IMR-90 (cell line): ENCODE data around the gene PRKRA. TPM values are rescaled to one million over a fixed set of nuclear protein-coding genes. Genes with fewer than 3 reads are reported as not detected.

ENCODE experiments used
- ATAC-seq: fragments of 200-7000 bp; cut with Tn5 transposase; 2 replicates; pipeline ENCODE4 v1.9.1; 2020; ENCODE audit warnings: low read depth, mild to moderate bottlenecking, moderate library complexity
- BruUV-seq: library from RNA; stranded (reverse); fragments of 400-500 nt; replicated peaks from 2 replicates; lab custom pipeline; 2021; lab: Mats Ljungman, UMichigan
- CTCF ChIA-PET: fragments of 300-600 bp; formaldehyde crosslinking; extraction: SDS; loops from one replicate; lab custom pipeline; 2021; ENCODE audit warnings: antibody characterized with exemption; lab: Yijun Ruan, JAX
- POLR2A ChIA-PET: fragments of 300-600 bp; sonication (Branson Sonifier 250); formaldehyde crosslinking; loops from one replicate; lab custom pipeline; 2022; ENCODE audit warnings: antibody characterized with exemption; ENCODE audit not compliant: unreplicated experiment; lab: Charles Lee
- DNase-seq: peaks from one replicate; pipeline ENCODE4 v3.0.0; 2013
- H2AFZ ChIP-seq: replicated peaks from 2 replicates; pipeline ENCODE3; 2013; ENCODE audit warnings: low read length, mild to moderate bottlenecking; ENCODE audit not compliant: poor library complexity
- H2AK5ac ChIP-seq: 2 replicates; pipeline ENCODE4 v1.6.1; 2013; ENCODE audit warnings: low read depth, low read length, inconsistent platforms
- H2AK9ac ChIP-seq: replicated peaks from 2 replicates; pipeline ENCODE3; 2013; ENCODE audit warnings: mild to moderate bottlenecking, low read depth, low read length, moderate library complexity; ENCODE audit not compliant: poor library complexity
- H2BK120ac ChIP-seq: 2 replicates; pipeline ENCODE4 v1.6.1; 2013; ENCODE audit warnings: low read depth, low read length, inconsistent platforms
- H2BK15ac ChIP-seq: 3 replicates; pipeline ENCODE4 v1.6.1; 2013; ENCODE audit warnings: low read depth, low read length, inconsistent platforms
- H2BK20ac ChIP-seq: 2 replicates; pipeline ENCODE4 v1.6.1; 2013; ENCODE audit warnings: low read depth, mild to moderate bottlenecking, inconsistent platforms, low read length, moderate library complexity
- H2BK5ac ChIP-seq: 2 replicates; pipeline ENCODE4 v1.6.1; 2013; ENCODE audit warnings: mild to moderate bottlenecking, low read depth, low read length, inconsistent platforms; ENCODE audit not compliant: poor library complexity, severe bottlenecking
- H3K14ac ChIP-seq: replicated peaks from 2 replicates; pipeline ENCODE4 v1.6.1; 2013; ENCODE audit warnings: low read depth, low read length, inconsistent platforms
- H3K18ac ChIP-seq: 2 replicates; pipeline ENCODE4 v1.6.1; 2013; ENCODE audit warnings: low read depth, low read length, control low read depth
- H3K23ac ChIP-seq: 2 replicates; pipeline ENCODE4 v1.6.1; 2013; ENCODE audit warnings: low read depth, low read length, inconsistent platforms
- H3K27ac ChIP-seq: 2 replicates; pipeline ENCODE4 v1.5.1; 2013; ENCODE audit warnings: mild to moderate bottlenecking, control low read depth, low read length; ENCODE audit not compliant: insufficient read depth
- H3K27me3 ChIP-seq: 2 replicates; pipeline ENCODE4 v1.6.1; 2013; ENCODE audit warnings: low read length; ENCODE audit not compliant: control insufficient read depth, insufficient read depth
- H3K36me3 ChIP-seq: 2 replicates; pipeline ENCODE4 v1.6.1; 2013; ENCODE audit warnings: low read length, mixed read lengths; ENCODE audit not compliant: control insufficient read depth, insufficient read depth
- H3K4ac ChIP-seq: 2 replicates; pipeline ENCODE4 v1.6.1; 2013; ENCODE audit warnings: low read depth, low read length, inconsistent platforms
- H3K4me1 ChIP-seq: 2 replicates; pipeline ENCODE4 v1.6.1; 2013; ENCODE audit warnings: low read length, mixed read lengths; ENCODE audit not compliant: control insufficient read depth, insufficient read depth
- H3K4me2 ChIP-seq: 2 replicates; pipeline ENCODE4 v1.6.1; 2013; ENCODE audit warnings: low read depth, mild to moderate bottlenecking, control low read depth, low read length, moderate library complexity
- H3K4me3 ChIP-seq: 2 replicates; pipeline ENCODE4 v1.5.1; 2013; ENCODE audit warnings: low read depth, mild to moderate bottlenecking, control low read depth, low read length, moderate library complexity; ENCODE audit not compliant: insufficient read depth
- H3K56ac ChIP-seq: 2 replicates; pipeline ENCODE4 v1.6.1; 2013; ENCODE audit warnings: low read length, inconsistent platforms; ENCODE audit not compliant: insufficient read depth; ENCODE audit errors: extremely low read depth
- H3K79me1 ChIP-seq, 2 experiments: 2 replicates each; pipeline ENCODE4 v1.6.1; 2013; ENCODE audit warnings: low read length in 2 of 2, inconsistent platforms in 1 of 2, low read depth in 1 of 2
- H3K9ac ChIP-seq: 2 replicates; pipeline ENCODE4 v1.6.1; 2013; ENCODE audit warnings: low read depth, low read length, control low read depth
- H3K9me1 ChIP-seq: 2 replicates; pipeline ENCODE4 v1.6.1; 2013; ENCODE audit warnings: low read length, inconsistent platforms; ENCODE audit not compliant: insufficient read depth
- H3K9me3 ChIP-seq: 2 replicates; pipeline ENCODE4 v1.6.1; 2013; ENCODE audit warnings: low read length; ENCODE audit not compliant: control insufficient read depth, insufficient read depth
- H4K20me1 ChIP-seq: 2 replicates; pipeline ENCODE4 v1.6.1; 2013; ENCODE audit warnings: low read length, inconsistent platforms; ENCODE audit not compliant: insufficient read depth
- H4K5ac ChIP-seq: 2 replicates; pipeline ENCODE4 v1.6.1; 2013; ENCODE audit warnings: mild to moderate bottlenecking, low read depth, low read length, control low read depth
- H4K8ac ChIP-seq, 2 experiments: 2 replicates each; pipeline ENCODE4 v1.6.1; 2013; ENCODE audit warnings: low read depth in 2 of 2, low read length in 2 of 2, control low read depth in 1 of 2, inconsistent platforms in 1 of 2
- H4K91ac ChIP-seq: 2 replicates; pipeline ENCODE4 v1.6.1; 2013; ENCODE audit warnings: low read depth, low read length, inconsistent platforms; ENCODE audit not compliant: insufficient read depth
- BHLHE40 ChIP-seq: fragments of 150-350 bp; IDR thresholded peaks from 2 replicates; pipeline ENCODE4 v1.6.1; 2016; ENCODE audit warnings: mild to moderate bottlenecking, low read depth, low read length
- CEBPB ChIP-seq: IDR thresholded peaks from 2 replicates; pipeline ENCODE4 v1.6.1; 2012; ENCODE audit warnings: low read depth, low read length, improper control_type of control experiment
- CTCF ChIP-seq: conservative IDR thresholded peaks from 2 replicates; pipeline ENCODE4 v1.5.1; 2012; ENCODE audit warnings: mild to moderate bottlenecking, low read depth, low read length, improper control_type of control experiment
- ELK1 ChIP-seq: fragments of 150-350 bp; IDR thresholded peaks from 2 replicates; pipeline ENCODE4 v1.6.1; 2016; ENCODE audit warnings: low read depth, mild to moderate bottlenecking, low read length, moderate library complexity, borderline replicate concordance
- FOS ChIP-seq: fragments of 150-350 bp; IDR thresholded peaks from 2 replicates; pipeline ENCODE4 v1.6.1; 2016; ENCODE audit warnings: low read depth, low read length
- MAFK ChIP-seq: IDR thresholded peaks from 2 replicates; pipeline ENCODE4 v1.6.1; 2012; ENCODE audit warnings: low read depth, low read length, improper control_type of control experiment
- MAZ ChIP-seq: IDR thresholded peaks from 2 replicates; pipeline ENCODE4 v1.6.1; 2012; ENCODE audit warnings: low read depth, mild to moderate bottlenecking, low read length, improper control_type of control experiment, moderate library complexity, borderline replicate concordance
- MXI1 ChIP-seq: IDR thresholded peaks from 2 replicates; pipeline ENCODE4 v1.6.1; 2012; ENCODE audit warnings: low read depth, mild to moderate bottlenecking, low read length, moderate library complexity, borderline replicate concordance
- NFE2L2 ChIP-seq: fragments of 150-350 bp; IDR thresholded peaks from 2 replicates; pipeline ENCODE4 v1.6.1; 2016; ENCODE audit warnings: low read depth, mild to moderate bottlenecking, low read length
- RAD21 ChIP-seq: IDR thresholded peaks from 2 replicates; pipeline ENCODE4 v1.6.1; 2012; ENCODE audit warnings: low read length, improper control_type of control experiment
- RFX5 ChIP-seq: IDR thresholded peaks from 2 replicates; pipeline ENCODE4 v1.8.0; 2012; ENCODE audit warnings: low read depth, mild to moderate bottlenecking, low read length, moderate library complexity
- SMC3 ChIP-seq: fragments of 150-350 bp; IDR thresholded peaks from 2 replicates; pipeline ENCODE4 v1.6.1; 2016; ENCODE audit warnings: low read depth, mild to moderate bottlenecking, antibody characterized with exemption, low read length, moderate library complexity
- USF2 ChIP-seq: fragments of 150-350 bp; IDR thresholded peaks from 2 replicates; pipeline ENCODE4 v1.6.1; 2017; ENCODE audit warnings: mild to moderate bottlenecking, antibody characterized with exemption, low read length, low read depth
- WGBS, 2 experiments: methylation state at CpG; one replicate each; pipeline versions ENCODE4 v1.1.5 to v1.1.7; 2013; ENCODE audit warnings: missing lambda C conversion rate in 2 of 2; ENCODE audit not compliant: insufficient read length in 1 of 2; ENCODE audit errors: extremely low coverage in 2 of 2; 5-methylcytosine and 5-hydroxymethylcytosine counted together
- dilution Hi-C: fragments of 300-500 bp; cut with HindIII; formaldehyde crosslinking; loops from one replicate; pipeline ENCODE4 v1.14.3; 2018; ENCODE audit warnings: low sequenced_read_pairs; ENCODE audit not compliant: unreplicated experiment
- in situ Hi-C: fragments of 300-500 bp; cut with MboI; formaldehyde crosslinking; loops from 3 replicates; pipeline ENCODE4 v1.14.3; 2019; ENCODE audit warnings: low sequenced_read_pairs, inconsistent platforms, mixed read lengths
- intact Hi-C: fragments of 100-400 bp; cut with micrococcal nuclease; formaldehyde crosslinking; loops from 2 replicates; pipeline ENCODE4 v1.10.0; 2022
- polyA plus RNA-seq, 3 experiments: library from polyadenylated mRNA; depleted of rRNA; stranded (reverse); fragments of >200 nt; gene quantifications; 2 replicates each; pipeline ENCODE4 v1.2.3, GENCODE V29; 2012; ENCODE audit warnings: low replicate concordance in 1 of 3
- total RNA-seq: library from RNA; depleted of rRNA; stranded (reverse); fragments of >200 nt; gene quantifications from 2 replicates; pipeline ENCODE4 v1.2.3, GENCODE V29; 2012

Gene PRKRA
- total and polyA plus RNA-seq, 2 of the 4 experiments (the other 2 are of a cell fraction): 39.5 to 53.6 TPM

GRCh38 chr2:178409261-178409660, 41.7 kb downstream of the PRKRA start:
- ATAC-seq: no peak
- Histone ChIP-seq H3K4me1 (no peaks in the 10 kb centered on the region), H2AK9ac (no peak overlapping the region), H3K9me3 (no peaks in the 10 kb centered on the region), H3K4me2 (no peak overlapping the region), H3K79me1 (no peaks in the 10 kb centered on the region), H2BK15ac (no peak overlapping the region), H3K18ac (no peak overlapping the region), H4K91ac (no peak overlapping the region), H3K4me3 (no peak overlapping the region), H3K9ac (no peak overlapping the region), H2BK5ac (no peak overlapping the region), H3K27ac (no peak overlapping the region), H2AK5ac (no peak overlapping the region), H3K36me3 (no peaks in the 10 kb centered on the region), H3K9me1 (no peaks in the 10 kb centered on the region; the same call in 1 of the 2 replicates), H3K4ac (no peak overlapping the region), H4K5ac (no peak overlapping the region), H3K56ac (no peak overlapping the region), H2AFZ (no peak overlapping the region), H4K8ac (no peak overlapping the region), H3K27me3 (no peaks in the 10 kb centered on the region), H2BK120ac (no peak overlapping the region), H4K20me1 (no peaks in the 10 kb centered on the region), H3K14ac (no peak overlapping the region), H3K23ac (no peak overlapping the region), H2BK20ac (no peak overlapping the region)
- ChIA-PET CTCF (no interaction called here), POLR2A (no interaction called here)
- dilution Hi-C loops (no loop called here), intact Hi-C loops (no loop called here), in situ Hi-C loops (no loop called here)
- no TSS peak for BruUV-seq
- no CpG with 5 or more reads among the region's 5 CpGs for WGBS, 2 experiments
- TF ChIP-seq SMC3: no peak
- no peak for TF ChIP-seq USF2
- no peak for TF ChIP-seq RFX5
- no peak for TF ChIP-seq MAZ
- TF ChIP-seq CEBPB: no peak
- no peak for TF ChIP-seq MAFK
- no peak for TF ChIP-seq FOS
- no peak for TF ChIP-seq ELK1
- TF ChIP-seq BHLHE40: no peak
- no peak for TF ChIP-seq RAD21
- TF ChIP-seq MXI1: no peak
- no peak for TF ChIP-seq NFE2L2
- no peak for TF ChIP-seq CTCF
- DNase-seq: no peak
